HG03139 (cell line): ENCODE data around the gene LRRC4C.

Source experiments
- ATAC-seq: cut with Tn5 transposase; IDR thresholded peaks from one replicate; pipeline ENCODE4 v1.9.1; 2021; ENCODE audit not compliant: unreplicated experiment

LRRC4C gene

GRCh38 chr11:41419901-41420300 is 39.6 kb downstream of the LRRC4C start:
- ATAC-seq: no peak

GRCh38 chr11:41414771-41415440 is 44.5 kb downstream of the LRRC4C start:
- ATAC-seq: no peak

- ATAC-seq: no peak
These were observed 45.6 kb downstream of the LRRC4C start for GRCh38 chr11:41413843-41414242.

GRCh38 chr11:41405812-41406211 is 53.6 kb downstream of the LRRC4C start:
- no peak for ATAC-seq

GRCh38 chr11:41404109-41404508 is 55.3 kb downstream of the LRRC4C start:
- no peak for ATAC-seq

GRCh38 chr11:41403458-41403857 is 56.0 kb downstream of the LRRC4C start:
- no peak for ATAC-seq

GRCh38 chr11:41400819-41401382 is 58.6 kb downstream of the LRRC4C start:
- no peak for ATAC-seq

GRCh38 chr11:41400124-41400523 is 59.3 kb downstream of the LRRC4C start:
- no peak for ATAC-seq

- ATAC-seq: no peak
These were observed 60.1 kb downstream of the LRRC4C start for GRCh38 chr11:41399323-41399722.

- ATAC-seq: no peak
These were observed 61.3 kb downstream of the LRRC4C start for GRCh38 chr11:41398175-41398574.

GRCh38 chr11:41394521-41395195 is 64.8 kb downstream of the LRRC4C start:
- no peak for ATAC-seq

- ATAC-seq: no peak
These were observed 66.9 kb downstream of the LRRC4C start for GRCh38 chr11:41392596-41392995.

- no peak for ATAC-seq
These were observed 69.8 kb downstream of the LRRC4C start for GRCh38 chr11:41389623-41390130.

GRCh38 chr11:41384329-41384728 is 75.1 kb downstream of the LRRC4C start:
- ATAC-seq: no peak

GRCh38 chr11:41383768-41384167 is 75.7 kb downstream of the LRRC4C start:
- no peak for ATAC-seq

- no peak for ATAC-seq
These were observed 76.5 kb downstream of the LRRC4C start for GRCh38 chr11:41382927-41383326.

GRCh38 chr11:41379084-41379483 is 80.4 kb downstream of the LRRC4C start:
- no peak for ATAC-seq

- no peak for ATAC-seq
These were observed 81.6 kb downstream of the LRRC4C start for GRCh38 chr11:41377709-41378394.

GRCh38 chr11:41351825-41352224 is 107.6 kb downstream of the LRRC4C start:
- no peak for ATAC-seq

GRCh38 chr11:41346042-41346441 is 113.4 kb downstream of the LRRC4C start:
- no peak for ATAC-seq
